Testis (tissue), 2 donors: ENCODE results near the gene MACROD2.

ENCODE experiments used
- CTCF ChIP-seq, 3 experiments: fragments of 450-650 bp in 2 of 3; fragments of 200-600 bp in 1 of 3; sonication (generic) in 1 of 3; IDR thresholded peaks; one replicate each; pipeline ENCODE4 v1.5.1; 2016 to 2019; ENCODE audit warnings: antibody characterized with exemption in 3 of 3, mild to moderate bottlenecking in 2 of 3, moderate library complexity in 1 of 3
- POLR2A ChIP-seq: fragments of 450-650 bp; IDR thresholded peaks from one replicate; pipeline ENCODE4 v1.6.1; 2017; ENCODE audit warnings: antibody characterized with exemption, mild to moderate bottlenecking, moderate library complexity

- TF ChIP-seq POLR2A (no peak), CTCF (IDR thresholded peaks at IDR 0.05) (no peak)
These were observed 1872.6 kb downstream of the MACROD2 start for GRCh38 chr20:15867899-15868298.
